Mucosa of descending colon (tissue), 3 donors: ENCODE data around the gene POU2F2. TPM values are rescaled to one million over a fixed set of nuclear protein-coding genes. Genes with fewer than 3 reads are reported as not detected.

Experiments
- ATAC-seq: fragments of 200-7000 bp; cut with Tn5 transposase; one replicate; pipeline ENCODE4 v1.9.1; 2020; ENCODE audit warnings: mild to moderate bottlenecking, moderate library complexity
- DNase-seq, 3 donors: peaks; one replicate each; pipeline ENCODE4 v3.0.0-alpha.2; 2020
- H3K36me3 ChIP-seq: fragments of 200-600 bp; one replicate; pipeline ENCODE4 v1.8.0; 2021; ENCODE audit warnings: low read depth, mild to moderate bottlenecking
- H3K4me1 ChIP-seq: fragments of 200-600 bp; one replicate; pipeline ENCODE4 v1.8.0; 2021; ENCODE audit warnings: low read depth, mild to moderate bottlenecking
- H3K4me3 ChIP-seq: fragments of 200-600 bp; one replicate; pipeline ENCODE4 v1.8.0; 2021; ENCODE audit warnings: mild to moderate bottlenecking
- H3K9me3 ChIP-seq: fragments of 200-600 bp; one replicate; pipeline ENCODE4 v1.8.0; 2021; ENCODE audit warnings: mild to moderate bottlenecking
- intact Hi-C, 2 donors: fragments of 100-400 bp; cut with DNase I in 1 of 2; cut with micrococcal nuclease in 1 of 2; formaldehyde crosslinking; loops; one replicate each; pipeline versions ENCODE4 v1.11.0 to v1.11.1; 2022; cut with DNase I, micrococcal nuclease
- total RNA-seq, 3 donors: library from RNA; stranded (reverse); fragmentation: NEBNext Ultra II Directional in 2 of 3; extraction: Animal tissue kit (Norgen Biotek cat#: 25700) in 2 of 3; gene quantifications; one replicate each; pipeline versions ENCODE4 v1.2.1 to v1.2.4, GENCODE V29; 2021 to 2023
- TF ChIP-seq, protein P1 (sequence below): fragments of 200-600 bp; IDR thresholded peaks from one replicate; pipeline ENCODE4 v1.8.0; 2022; ENCODE audit warnings: antibody characterized with exemption, mild to moderate bottlenecking
- donor health status: DM: no; HTN: no; CAD: no; lungs with moderate emphysema.
- donor health status: DM: no; HTN: no; CAD: no.
- donor health status: DM: no; HTN: yes; CAD: no.

POU2F2 gene
- total RNA-seq, 3 donors from 2014 or later: 3.9 to 6.8 (median 6.1) TPM

DNA sequence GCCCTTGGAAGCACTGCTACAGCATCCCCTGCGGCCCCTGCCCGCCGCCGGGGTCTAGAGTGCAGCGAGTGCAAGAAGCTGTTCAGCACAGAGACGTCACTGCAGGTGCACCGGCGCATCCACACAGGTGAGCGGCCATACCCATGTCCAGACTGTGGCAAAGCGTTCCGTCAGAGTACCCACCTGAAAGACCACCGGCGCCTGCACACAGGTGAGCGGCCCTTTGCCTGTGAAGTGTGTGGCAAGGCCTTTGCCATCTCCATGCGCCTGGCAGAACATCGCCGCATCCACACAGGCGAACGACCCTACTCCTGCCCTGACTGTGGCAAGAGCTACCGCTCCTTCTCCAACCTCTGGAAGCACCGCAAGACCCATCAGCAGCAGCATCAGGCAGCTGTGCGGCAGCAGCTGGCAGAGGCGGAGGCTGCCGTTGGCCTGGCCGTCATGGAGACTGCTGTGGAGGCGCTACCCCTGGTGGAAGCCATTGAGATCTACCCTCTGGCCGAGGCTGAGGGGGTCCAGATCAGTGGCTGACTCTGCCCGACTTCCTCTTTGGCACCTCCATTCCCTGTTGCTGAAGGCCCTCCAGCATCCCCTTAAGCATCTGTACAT lies 51.4 kb downstream of the POU2F2 start:
- intact Hi-C loops: no loop called here
- peaks cover 31% of the 10 kb centered on the region for H3K4me1 ChIP-seq
- H3K4me3 ChIP-seq: no peak overlapping the region
- ATAC-seq: no peak
- TF ChIP-seq, protein P1, sequence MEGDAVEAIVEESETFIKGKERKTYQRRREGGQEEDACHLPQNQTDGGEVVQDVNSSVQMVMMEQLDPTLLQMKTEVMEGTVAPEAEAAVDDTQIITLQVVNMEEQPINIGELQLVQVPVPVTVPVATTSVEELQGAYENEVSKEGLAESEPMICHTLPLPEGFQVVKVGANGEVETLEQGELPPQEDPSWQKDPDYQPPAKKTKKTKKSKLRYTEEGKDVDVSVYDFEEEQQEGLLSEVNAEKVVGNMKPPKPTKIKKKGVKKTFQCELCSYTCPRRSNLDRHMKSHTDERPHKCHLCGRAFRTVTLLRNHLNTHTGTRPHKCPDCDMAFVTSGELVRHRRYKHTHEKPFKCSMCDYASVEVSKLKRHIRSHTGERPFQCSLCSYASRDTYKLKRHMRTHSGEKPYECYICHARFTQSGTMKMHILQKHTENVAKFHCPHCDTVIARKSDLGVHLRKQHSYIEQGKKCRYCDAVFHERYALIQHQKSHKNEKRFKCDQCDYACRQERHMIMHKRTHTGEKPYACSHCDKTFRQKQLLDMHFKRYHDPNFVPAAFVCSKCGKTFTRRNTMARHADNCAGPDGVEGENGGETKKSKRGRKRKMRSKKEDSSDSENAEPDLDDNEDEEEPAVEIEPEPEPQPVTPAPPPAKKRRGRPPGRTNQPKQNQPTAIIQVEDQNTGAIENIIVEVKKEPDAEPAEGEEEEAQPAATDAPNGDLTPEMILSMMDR: no peak
- DNase-seq: peak in 1 of 3 donors; percentile 26
- H3K36me3 ChIP-seq: peaks cover 2% of the 10 kb centered on the region
- no peaks in the 10 kb centered on the region for H3K9me3 ChIP-seq

DNA sequence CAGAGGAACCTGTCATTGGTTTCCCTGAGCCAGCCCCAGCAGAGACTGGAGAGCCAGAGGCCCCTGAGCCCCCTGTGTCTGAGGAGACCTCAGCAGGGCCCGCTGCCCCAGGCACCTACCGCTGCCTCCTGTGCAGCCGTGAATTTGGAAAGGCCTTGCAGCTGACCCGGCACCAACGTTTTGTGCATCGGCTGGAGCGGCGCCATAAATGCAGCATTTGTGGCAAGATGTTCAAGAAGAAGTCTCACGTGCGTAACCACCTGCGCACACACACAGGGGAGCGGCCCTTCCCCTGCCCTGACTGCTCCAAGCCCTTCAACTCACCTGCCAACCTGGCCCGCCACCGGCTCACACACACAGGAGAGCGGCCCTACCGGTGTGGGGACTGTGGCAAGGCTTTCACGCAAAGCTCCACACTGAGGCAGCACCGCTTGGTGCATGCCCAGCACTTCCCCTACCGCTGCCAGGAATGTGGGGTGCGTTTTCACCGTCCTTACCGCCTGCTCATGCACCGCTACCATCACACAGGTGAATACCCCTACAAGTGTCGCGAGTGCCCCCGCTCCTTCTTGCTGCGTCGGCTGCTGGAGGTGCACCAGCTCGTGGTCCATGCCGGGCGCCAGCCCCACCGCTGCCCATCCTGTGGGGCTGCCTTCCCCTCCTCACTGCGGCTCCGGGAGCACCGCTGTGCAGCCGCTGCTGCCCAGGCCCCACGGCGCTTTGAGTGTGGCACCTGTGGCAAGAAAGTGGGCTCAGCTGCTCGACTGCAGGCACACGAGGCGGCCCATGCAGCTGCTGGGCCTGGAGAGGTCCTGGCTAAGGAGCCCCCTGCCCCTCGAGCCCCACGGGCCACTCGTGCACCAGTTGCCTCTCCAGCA lies 52.1 kb downstream of the POU2F2 start:
- Histone ChIP-seq H3K36me3 (peaks cover 3% of the 10 kb centered on the region), H3K4me3 (no peak overlapping the region), H3K4me1 (peaks cover 34% of the 10 kb centered on the region), H3K9me3 (no peaks in the 10 kb centered on the region)
- ATAC-seq (no peak), DNase-seq (no peak)
- TF ChIP-seq, protein P1: no peak
- intact Hi-C loops: no loop called here

DNA sequence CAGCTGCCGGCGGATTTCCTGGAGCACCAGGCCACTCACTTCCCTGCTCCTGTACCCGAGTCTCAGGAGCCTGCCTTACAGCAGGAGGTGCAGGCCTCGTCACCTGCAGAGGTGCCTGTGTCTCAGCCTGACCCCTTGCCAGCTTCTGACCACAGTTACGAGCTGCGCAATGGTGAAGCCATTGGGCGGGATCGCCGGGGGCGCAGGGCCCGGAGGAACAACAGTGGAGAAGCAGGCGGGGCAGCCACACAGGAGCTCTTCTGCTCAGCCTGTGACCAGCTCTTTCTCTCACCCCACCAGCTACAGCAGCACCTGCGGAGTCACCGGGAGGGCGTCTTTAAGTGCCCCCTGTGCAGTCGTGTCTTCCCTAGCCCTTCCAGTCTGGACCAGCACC lies 53.0 kb downstream of the POU2F2 start:
- TF ChIP-seq, protein P1: no peak
- no peak for DNase-seq
- Histone ChIP-seq H3K36me3 (peaks cover 3% of the 10 kb centered on the region), H3K9me3 (no peaks in the 10 kb centered on the region), H3K4me1 (peaks cover 39% of the 10 kb centered on the region), H3K4me3 (no peak overlapping the region)
- intact Hi-C loops: no loop called here
- ATAC-seq: no peak

DNA sequence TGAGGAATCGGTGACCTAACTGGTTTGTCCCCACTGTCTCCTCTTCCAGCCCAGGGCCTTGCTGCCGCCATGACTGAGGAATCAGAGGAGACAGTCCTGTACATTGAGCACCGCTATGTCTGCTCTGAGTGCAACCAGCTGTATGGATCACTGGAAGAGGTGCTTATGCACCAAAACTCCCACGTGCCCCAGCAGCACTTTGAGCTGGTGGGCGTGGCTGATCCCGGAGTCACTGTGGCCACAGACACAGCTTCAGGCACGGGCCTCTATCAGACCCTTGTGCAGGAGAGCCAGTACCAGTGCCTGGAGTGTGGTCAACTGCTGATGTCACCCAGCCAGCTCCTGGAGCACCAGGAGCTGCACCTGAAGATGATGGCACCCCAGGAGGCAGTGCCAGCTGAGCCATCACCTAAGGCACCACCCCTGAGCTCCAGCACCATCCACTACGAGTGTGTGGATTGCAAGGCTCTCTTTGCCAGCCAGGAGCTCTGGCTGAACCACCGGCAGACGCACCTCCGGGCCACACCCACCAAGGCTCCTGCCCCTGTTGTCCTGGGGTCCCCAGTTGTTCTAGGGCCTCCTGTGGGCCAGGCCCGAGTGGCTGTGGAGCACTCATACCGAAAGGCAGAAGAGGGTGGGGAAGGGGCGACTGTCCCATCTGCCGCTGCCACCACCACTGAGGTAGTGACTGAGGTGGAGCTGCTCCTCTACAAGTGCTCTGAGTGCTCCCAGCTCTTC lies 53.5 kb downstream of the POU2F2 start:
- intact Hi-C loops: no loop called here
- H3K4me1 ChIP-seq: peaks cover 39% of the 10 kb centered on the region
- ATAC-seq: no peak
- TF ChIP-seq, protein P1: no peak
- H3K36me3 ChIP-seq: peaks cover 3% of the 10 kb centered on the region
- H3K4me3 ChIP-seq: no peak overlapping the region
- no peaks in the 10 kb centered on the region for H3K9me3 ChIP-seq
- DNase-seq: no peak

DNA sequence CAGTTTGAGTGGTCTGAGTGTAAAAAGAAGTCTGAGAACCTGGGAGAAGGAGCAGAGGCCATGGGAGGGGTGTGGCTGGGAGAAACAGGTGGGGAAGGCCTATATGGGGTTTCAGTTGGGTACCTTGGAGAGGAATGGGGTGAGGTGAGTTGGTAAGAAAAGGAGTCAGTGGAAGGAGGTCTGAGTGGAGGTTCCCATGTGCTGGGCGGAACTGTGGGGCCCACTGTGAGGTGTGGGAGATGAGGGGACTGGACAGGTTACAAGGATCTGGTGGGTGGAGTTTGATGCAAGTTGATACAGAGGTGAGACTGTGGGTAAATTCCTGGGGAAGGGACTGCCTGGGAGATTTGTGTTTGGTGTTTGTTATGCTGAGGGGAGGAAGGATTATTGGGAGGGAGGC lies 54.2 kb downstream of the POU2F2 start:
- no peaks in the 10 kb centered on the region for H3K9me3 ChIP-seq
- DNase-seq: no peak
- H3K4me3 ChIP-seq: no peak overlapping the region
- no peak for ATAC-seq
- intact Hi-C loops: no loop called here
- H3K36me3 ChIP-seq: peaks cover 3% of the 10 kb centered on the region
- peaks cover 39% of the 10 kb centered on the region for H3K4me1 ChIP-seq
- TF ChIP-seq, protein P1: no peak
